CD14-positive monocyte (primary cell): ENCODE results near the gene SCYGR2. TPM values are rescaled to one million over a fixed set of nuclear protein-coding genes. Genes with fewer than 3 reads are reported as not detected.
A peak's percentile ranks its signal among the peaks of the same experiment; 100 is the strongest.

Source experiments
- DNase-seq, 3 donors: peaks; one replicate each; pipeline ENCODE4 v3.0.0-alpha.2; 2011 to 2022
- H2AFZ ChIP-seq: 2 replicates; pipeline ENCODE4 v1.6.0; 2012; ENCODE audit warnings: mild to moderate bottlenecking, low read depth, low read length, inconsistent platforms; ENCODE audit not compliant: insufficient read depth, poor library complexity, severe bottlenecking
- H3K27ac ChIP-seq, 2 donors: 1 replicate in 1 of 2; 2 replicates in 1 of 2; pipeline ENCODE4 v1.5.1; 2012 to 2013; ENCODE audit warnings: low read length in 2 of 2, control low read depth in 1 of 2, inconsistent platforms in 1 of 2, low read depth in 1 of 2, mild to moderate bottlenecking in 1 of 2
- H3K27me3 ChIP-seq, 2 donors: one replicate each; pipeline versions ENCODE4 v1.6.0 to v1.6.1; 2011 to 2013; ENCODE audit warnings: low read length in 2 of 2; ENCODE audit not compliant: control insufficient read depth in 2 of 2, insufficient read depth in 2 of 2
- H3K36me3 ChIP-seq, 2 donors: replicated peaks in 1 of 2; 1 replicate in 1 of 2; 2 replicates in 1 of 2; pipeline versions ENCODE4 v1.5.1 to v1.6.1; 2012 to 2013; ENCODE audit warnings: low read length in 2 of 2, control low read depth in 1 of 2, inconsistent platforms in 1 of 2, mild to moderate bottlenecking in 1 of 2; ENCODE audit not compliant: insufficient read depth in 2 of 2, control insufficient read depth in 1 of 2
- H3K4me1 ChIP-seq, 2 donors: 1 replicate in 1 of 2; 2 replicates in 1 of 2; pipeline versions ENCODE4 v1.5.1 to v1.6.1; 2012 to 2013; ENCODE audit warnings: low read length in 2 of 2, control low read depth in 1 of 2, inconsistent platforms in 1 of 2, mild to moderate bottlenecking in 1 of 2, moderate library complexity in 1 of 2; ENCODE audit not compliant: insufficient read depth in 2 of 2, control insufficient read depth in 1 of 2
- H3K4me2 ChIP-seq: replicated peaks from 2 replicates; pipeline ENCODE3; 2012; ENCODE audit warnings: low read length, moderate library complexity, mild to moderate bottlenecking; ENCODE audit not compliant: poor library complexity, severe bottlenecking; ENCODE audit errors: extremely low read depth
- H3K4me3 ChIP-seq, 3 experiments: fragments of 200-600 bp in 1 of 3; sonication (generic) in 1 of 3; replicated peaks in 1 of 3; 1 replicate in 2 of 3; 2 replicates in 1 of 3; pipeline ENCODE4 v1.5.1; 2011 to 2013; ENCODE audit warnings: low read length in 3 of 3, mild to moderate bottlenecking in 3 of 3, control low read depth in 2 of 3, low read depth in 2 of 3, inconsistent platforms in 1 of 3, moderate library complexity in 1 of 3
- H3K79me2 ChIP-seq: 2 replicates; pipeline ENCODE4 v1.6.0; 2012; ENCODE audit warnings: mild to moderate bottlenecking, control low read depth, inconsistent platforms, low read length, moderate library complexity; ENCODE audit not compliant: insufficient read depth
- H3K9ac ChIP-seq: 2 replicates; pipeline ENCODE4 v1.6.0; 2017; ENCODE audit warnings: low read length, mild to moderate bottlenecking; ENCODE audit not compliant: insufficient read depth, poor library complexity, severe bottlenecking
- H3K9me3 ChIP-seq, 2 donors: replicated peaks in 1 of 2; 1 replicate in 1 of 2; 2 replicates in 1 of 2; pipeline versions ENCODE4 v1.5.1 to v1.6.1; 2012 to 2013; ENCODE audit warnings: low read length in 2 of 2, control low read depth in 1 of 2; ENCODE audit not compliant: control insufficient read depth in 1 of 2, insufficient read depth in 1 of 2
- H4K20me1 ChIP-seq: 2 replicates; pipeline ENCODE4 v1.6.0; 2012; ENCODE audit warnings: mild to moderate bottlenecking, low read length, control low read depth, moderate library complexity; ENCODE audit not compliant: insufficient read depth
- H3K27ac Mint-ChIP-seq, 7 donors: one replicate each; pipeline ENCODE4 v1.8.0; 2020; ENCODE audit warnings: mild to moderate bottlenecking in 7 of 7, mixed read lengths in 7 of 7, moderate library complexity in 6 of 7, inconsistent platforms in 2 of 7
- H3K27me3 Mint-ChIP-seq, 3 donors: one replicate each; pipeline ENCODE4 v1.8.0; 2021 to 2022; ENCODE audit warnings: low read depth in 3 of 3, mild to moderate bottlenecking in 3 of 3, mixed read lengths in 3 of 3, moderate library complexity in 3 of 3, inconsistent platforms in 1 of 3
- H3K36me3 Mint-ChIP-seq, 2 donors: one replicate each; pipeline ENCODE4 v1.8.0; 2020; ENCODE audit warnings: mixed read lengths in 2 of 2, inconsistent platforms in 1 of 2, mild to moderate bottlenecking in 1 of 2
- H3K4me1 Mint-ChIP-seq: one replicate; pipeline ENCODE4 v1.8.0; 2020; ENCODE audit warnings: mild to moderate bottlenecking, mixed read lengths
- H3K4me3 Mint-ChIP-seq, 2 donors: one replicate each; pipeline ENCODE4 v1.8.0; 2020; ENCODE audit warnings: mild to moderate bottlenecking in 2 of 2, mixed read lengths in 2 of 2, moderate library complexity in 1 of 2
- H3K9me3 Mint-ChIP-seq, 7 donors: one replicate each; pipeline ENCODE4 v1.8.0; 2020 to 2022; ENCODE audit warnings: mixed read lengths in 7 of 7, mild to moderate bottlenecking in 6 of 7, moderate library complexity in 6 of 7, inconsistent platforms in 2 of 7
- CTCF ChIP-seq: fragments of 200-600 bp; IDR thresholded peaks from one replicate; pipeline ENCODE4 v1.8.0; 2022; ENCODE audit warnings: antibody characterized with exemption, mild to moderate bottlenecking
- WGBS: methylation state at CpG from one replicate; pipeline ENCODE4 v1.1.5; 2013; ENCODE audit warnings: missing lambda C conversion rate; ENCODE audit not compliant: insufficient coverage; 5-methylcytosine and 5-hydroxymethylcytosine counted together
- intact Hi-C, 2 donors: fragments of 100-400 bp; cut with micrococcal nuclease; formaldehyde crosslinking; loops; one replicate each; pipeline versions ENCODE4 v1.15.0 to v1.15.1; 2023
- polyA plus RNA-seq, 3 donors: library from polyadenylated mRNA; depleted of rRNA in 1 of 3; unstranded in 2 of 3; stranded (reverse) in 1 of 3; fragments of 300-500 nt in 2 of 3; fragments of >200 nt in 1 of 3; fragmentation: Illumina TruSeq in 2 of 3; gene quantifications; 1 replicate in 2 of 3; 2 replicates in 1 of 3; pipeline ENCODE4 v1.2.3, GENCODE V29; 2012 to 2021

The SCYGR2 gene
- polyA plus RNA-seq, 3 donors, result not detected

DNA sequence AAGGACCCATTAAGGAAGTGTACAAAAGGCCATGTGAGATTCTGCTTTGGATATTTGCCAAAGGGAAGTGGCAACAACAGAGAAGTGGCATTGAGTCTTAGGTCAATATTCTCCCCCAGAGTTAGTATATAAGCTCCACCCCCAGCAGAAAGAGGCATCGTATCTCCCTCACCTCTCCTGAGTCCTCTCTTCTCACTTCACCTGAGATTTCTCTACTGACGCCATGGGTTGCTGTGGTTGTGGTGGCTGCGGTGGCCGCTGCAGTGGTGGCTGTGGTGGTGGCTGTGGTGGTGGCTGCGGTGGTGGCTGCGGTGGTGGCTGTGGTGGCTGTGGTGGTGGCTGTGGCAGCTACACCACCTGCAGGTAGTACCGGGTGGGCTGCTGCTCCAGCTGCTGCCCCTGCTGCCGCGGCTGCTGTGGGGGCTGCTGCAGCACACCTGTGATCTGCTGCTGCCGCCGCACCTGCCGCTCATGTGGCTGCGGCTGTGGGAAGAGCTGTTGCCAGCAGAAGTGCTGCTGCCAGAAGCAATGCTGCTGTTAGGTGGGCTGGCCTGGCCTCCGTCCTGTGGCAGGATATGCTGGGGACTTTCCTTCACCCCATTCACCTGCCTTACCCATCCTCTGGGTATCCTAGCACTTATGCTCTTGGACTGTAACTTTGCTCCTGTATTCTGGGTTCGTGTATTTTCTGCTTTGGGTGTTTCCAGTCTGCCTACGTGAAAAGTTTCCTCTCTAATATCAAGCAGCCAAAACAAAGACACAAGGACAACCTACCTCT lies 10.1 kb downstream of the SCYGR2 start:
- Histone ChIP-seq H4K20me1 (no peaks in the 10 kb centered on the region), H3K4me3 (peak overlapping the region in 1 of 3 experiments; percentile 43), H3K9me3 (no peaks in the 10 kb centered on the region), H3K36me3 (no peaks in the 10 kb centered on the region), H3K9ac (no peak overlapping the region), H3K79me2 (no peaks in the 10 kb centered on the region), H2AFZ (no peak overlapping the region), H3K4me2 (peak overlapping the region; percentile 55), H3K4me1 (peaks cover 16% of the 10 kb centered on the region in 2 donors), H3K27me3 (peaks cover 29 to 35% of the 10 kb centered on the region in 2 donors), H3K27ac (no peak overlapping the region)
- peaks cover 0 to 2% (median 0%) of the 10 kb centered on the region in 7 donors for H3K9me3 Mint-ChIP-seq
- peaks cover 28 to 46% (median 45%) of the 10 kb centered on the region in 3 donors for H3K27me3 Mint-ChIP-seq
- intact Hi-C loops, result no loop called here
- peak; percentile 80 to 87 (median 83) for DNase-seq
- 15% methylated on average over 8 of the region's 16 CpGs for WGBS
- H3K4me1 Mint-ChIP-seq, result peaks cover 20% of the 10 kb centered on the region
- TF ChIP-seq CTCF, result no peak
- peak overlapping the region in 2 of 7 donors; percentile 31 to 33 for H3K27ac Mint-ChIP-seq
- no peaks in the 10 kb centered on the region for H3K36me3 Mint-ChIP-seq
- peak overlapping the region in 1 of 2 donors; percentile 64 for H3K4me3 Mint-ChIP-seq

DNA sequence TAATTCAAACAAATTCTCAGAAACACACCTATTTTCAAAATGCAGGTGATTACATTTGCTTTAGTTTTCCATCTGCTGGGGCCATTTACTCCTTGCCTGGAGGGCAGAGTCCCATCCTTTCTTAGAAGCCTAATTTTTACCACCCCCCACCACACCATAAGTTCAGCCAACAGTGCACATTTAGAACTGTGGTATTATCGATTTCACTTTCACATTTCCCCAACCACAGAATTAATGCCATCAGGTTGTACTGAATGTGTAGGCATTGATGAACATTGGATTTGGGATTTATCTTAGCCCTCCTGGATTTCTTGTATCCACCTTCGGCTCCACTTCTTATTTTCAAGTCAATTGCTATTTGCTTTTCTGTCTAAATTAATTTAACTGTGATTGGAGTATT lies 11.4 kb downstream of the SCYGR2 start:
- Histone ChIP-seq H3K27me3 (peaks cover 32 to 35% of the 10 kb centered on the region in 2 donors), H3K4me2 (no peak overlapping the region), H3K4me1 (peaks cover 16% of the 10 kb centered on the region in 2 donors), H3K9me3 (no peaks in the 10 kb centered on the region), H2AFZ (no peak overlapping the region), H3K79me2 (no peaks in the 10 kb centered on the region), H3K36me3 (no peaks in the 10 kb centered on the region), H3K27ac (no peak overlapping the region), H4K20me1 (no peaks in the 10 kb centered on the region), H3K9ac (no peak overlapping the region), H3K4me3 (no peak overlapping the region)
- WGBS, result no CpG with 5 or more reads among the region's 2 CpGs
- Mint-ChIP-seq H3K9me3 (peaks cover 0 to 2% (median 0%) of the 10 kb centered on the region in 7 donors), H3K4me3 (peak overlapping the region in 1 of 2 donors; percentile 81), H3K4me1 (peaks cover 20% of the 10 kb centered on the region), H3K27ac (no peak overlapping the region), H3K36me3 (no peaks in the 10 kb centered on the region), H3K27me3 (peaks cover 24 to 46% (median 38%) of the 10 kb centered on the region in 3 donors)
- no peak for DNase-seq
- intact Hi-C loops, result no loop called here
- TF ChIP-seq CTCF, result no peak
